CD4-positive, CD25-positive, alpha-beta regulatory T cell (primary cell): Measurements from ENCODE around the gene TIRAP. TPM values are rescaled to one million over a fixed set of nuclear protein-coding genes. Genes with fewer than 3 reads are reported as not detected.

Experiments used
- ATAC-seq, 2 donors: fragments of 150-1000 bp; cut with Tn5 transposase; one replicate each; pipeline ENCODE4 v1.10.0; 2021; ENCODE audit warnings: low read depth in 2 of 2, moderate number of reproducible peaks in 2 of 2, moderate library complexity in 1 of 2
- DNase-seq, 3 donors: peaks; one replicate each; pipeline versions ENCODE4 v3.0.0 to v3.0.0-alpha.2; 2012 to 2022; ENCODE audit warnings: mixed read lengths in 1 of 3
- H3K27ac ChIP-seq: one replicate; pipeline ENCODE4 v1.7.0; 2013; ENCODE audit warnings: mild to moderate bottlenecking, low read length; ENCODE audit not compliant: insufficient read depth, poor library complexity, severe bottlenecking
- H3K27me3 ChIP-seq: one replicate; pipeline ENCODE4 v1.7.0; 2013; ENCODE audit warnings: low read length; ENCODE audit not compliant: control insufficient read depth, insufficient read depth
- H3K36me3 ChIP-seq: one replicate; pipeline ENCODE4 v1.7.0; 2013; ENCODE audit warnings: mild to moderate bottlenecking, low read length, moderate library complexity; ENCODE audit not compliant: control insufficient read depth, insufficient read depth
- H3K4me1 ChIP-seq: 2 replicates; pipeline ENCODE4 v1.7.0; 2013; ENCODE audit warnings: mild to moderate bottlenecking, low read length; ENCODE audit not compliant: insufficient read depth, control insufficient read depth, poor library complexity, severe bottlenecking
- H3K4me3 ChIP-seq: one replicate; pipeline ENCODE4 v1.7.0; 2013; ENCODE audit warnings: low read depth, mild to moderate bottlenecking, low read length, moderate library complexity
- H3K9me3 ChIP-seq, 2 experiments: 1 replicate in 1 of 2; 2 replicates in 1 of 2; pipeline ENCODE4 v1.7.0; 2013; ENCODE audit warnings: low read length in 2 of 2, mild to moderate bottlenecking in 1 of 2, moderate library complexity in 1 of 2; ENCODE audit not compliant: control insufficient read depth in 2 of 2
- H3K27ac Mint-ChIP-seq, 3 donors: one replicate each; pipeline ENCODE4 v1.8.0; 2020 to 2022; ENCODE audit warnings: mild to moderate bottlenecking in 3 of 3, mixed read lengths in 3 of 3, moderate library complexity in 2 of 3
- H3K27me3 Mint-ChIP-seq: one replicate; pipeline ENCODE4 v1.8.0; 2022; ENCODE audit warnings: mild to moderate bottlenecking, mixed read lengths
- H3K36me3 Mint-ChIP-seq: one replicate; pipeline ENCODE4 v1.8.0; 2020; ENCODE audit warnings: mixed read lengths
- H3K4me1 Mint-ChIP-seq, 4 donors: one replicate each; pipeline ENCODE4 v1.8.0; 2020 to 2022; ENCODE audit warnings: mixed read lengths in 4 of 4, mild to moderate bottlenecking in 1 of 4
- H3K4me3 Mint-ChIP-seq, 4 donors: one replicate each; pipeline ENCODE4 v1.8.0; 2020 to 2022; ENCODE audit warnings: mild to moderate bottlenecking in 4 of 4, mixed read lengths in 4 of 4, moderate library complexity in 3 of 4
- H3K9me3 Mint-ChIP-seq, 7 donors: one replicate each; pipeline ENCODE4 v1.8.0; 2020 to 2022; ENCODE audit warnings: mixed read lengths in 7 of 7, mild to moderate bottlenecking in 3 of 7, moderate library complexity in 2 of 7
- polyA plus RNA-seq, 4 donors: library from polyadenylated mRNA; unstranded; fragments of 300-500 nt; fragmentation: Illumina TruSeq; gene quantifications; one replicate each; pipeline ENCODE4 v1.2.3, GENCODE V29; 2021
- total RNA-seq: library from RNA; stranded (reverse); gene quantifications from one replicate; pipeline ENCODE4 v1.2.3, GENCODE V29; 2022

The TIRAP gene
- total and polyA plus RNA-seq, 5 donors from 2014 or later: 8.1 to 15.5 (median 9.2) TPM

GRCh38 chr11:126257144-126257543 is 25.7 kb upstream of the TIRAP start:
- peak overlapping the region in 2 of 3 donors; percentile 40 to 45 for H3K27ac Mint-ChIP-seq
- H3K4me1 Mint-ChIP-seq: peaks cover 0 to 9% (median 6%) of the 10 kb centered on the region in 4 donors
- no peak for DNase-seq
- peaks cover 8% of the 10 kb centered on the region for H3K36me3 Mint-ChIP-seq
- H3K27me3 Mint-ChIP-seq: no peaks in the 10 kb centered on the region
- Histone ChIP-seq H3K4me1 (no peaks in the 10 kb centered on the region), H3K9me3 (no peaks in the 10 kb centered on the region), H3K27ac (no peak overlapping the region), H3K27me3 (no peaks in the 10 kb centered on the region), H3K4me3 (no peak overlapping the region), H3K36me3 (peaks cover 25% of the 10 kb centered on the region)
- ATAC-seq: no peak
- no peaks in the 10 kb centered on the region for H3K9me3 Mint-ChIP-seq
- H3K4me3 Mint-ChIP-seq: no peak overlapping the region

GRCh38 chr11:126257764-126258163 is 25.1 kb upstream of the TIRAP start:
- no peak overlapping the region for H3K27ac Mint-ChIP-seq
- H3K27me3 ChIP-seq: no peaks in the 10 kb centered on the region

GRCh38 chr11:126262216-126262615 is 20.7 kb upstream of the TIRAP start:
- Mint-ChIP-seq H3K27ac (no peak overlapping the region), H3K4me3 (no peak overlapping the region), H3K27me3 (no peaks in the 10 kb centered on the region), H3K9me3 (no peaks in the 10 kb centered on the region), H3K4me1 (peaks cover 12 to 22% (median 14%) of the 10 kb centered on the region in 4 donors), H3K36me3 (peaks cover 44% of the 10 kb centered on the region)
- Histone ChIP-seq H3K27me3 (no peaks in the 10 kb centered on the region), H3K27ac (no peak overlapping the region), H3K36me3 (peaks cover 68% of the 10 kb centered on the region), H3K4me1 (peaks cover under 1% of the 10 kb centered on the region), H3K4me3 (no peak overlapping the region), H3K9me3 (no peaks in the 10 kb centered on the region)
- ATAC-seq (no peak), DNase-seq (no peak)

More at GRCh38 chr11:126257764-126258163, 25.1 kb upstream of the TIRAP start:
- no peaks in the 10 kb centered on the region for H3K4me1 ChIP-seq
- H3K4me3 ChIP-seq: no peak overlapping the region
- H3K27ac ChIP-seq: no peak overlapping the region
- Mint-ChIP-seq H3K4me1 (peaks cover 0 to 9% (median 7%) of the 10 kb centered on the region in 4 donors), H3K27me3 (no peaks in the 10 kb centered on the region), H3K36me3 (peaks cover 9% of the 10 kb centered on the region), H3K9me3 (no peaks in the 10 kb centered on the region), H3K4me3 (no peak overlapping the region)
- no peak for DNase-seq
- peaks cover 31% of the 10 kb centered on the region for H3K36me3 ChIP-seq
- ATAC-seq: no peak
- no peaks in the 10 kb centered on the region for H3K9me3 ChIP-seq

- Mint-ChIP-seq H3K9me3 (no peaks in the 10 kb centered on the region), H3K36me3 (peaks cover 44% of the 10 kb centered on the region), H3K4me3 (peak overlapping the region in 2 of 4 donors; percentile 40 to 72), H3K27me3 (no peaks in the 10 kb centered on the region), H3K27ac (peak overlapping the region in 1 of 3 donors; percentile 27), H3K4me1 (peaks cover 12 to 33% (median 24%) of the 10 kb centered on the region in 4 donors)
- peaks cover 11% of the 10 kb centered on the region for H3K4me1 ChIP-seq
- no peak for DNase-seq
- peaks cover 69% of the 10 kb centered on the region for H3K36me3 ChIP-seq
- no peak for ATAC-seq
- H3K27me3 ChIP-seq: no peaks in the 10 kb centered on the region
- no peak overlapping the region for H3K4me3 ChIP-seq
- no peaks in the 10 kb centered on the region for H3K9me3 ChIP-seq
- H3K27ac ChIP-seq: no peak overlapping the region
These were observed 19.4 kb upstream of the TIRAP start for GRCh38 chr11:126263489-126263888.

GRCh38 chr11:126265811-126266210 is 17.1 kb upstream of the TIRAP start:
- no peaks in the 10 kb centered on the region for H3K27me3 ChIP-seq
- no peak for DNase-seq
- peaks cover 11 to 48% (median 37%) of the 10 kb centered on the region in 4 donors for H3K4me1 Mint-ChIP-seq
- peaks cover 44% of the 10 kb centered on the region for H3K36me3 Mint-ChIP-seq
- no peak overlapping the region for H3K4me3 ChIP-seq
- H3K9me3 Mint-ChIP-seq: no peaks in the 10 kb centered on the region
- no peaks in the 10 kb centered on the region for H3K9me3 ChIP-seq
- no peaks in the 10 kb centered on the region for H3K27me3 Mint-ChIP-seq
- ATAC-seq: no peak
- peak overlapping the region; percentile 18 to 97 (median 46) for H3K4me3 Mint-ChIP-seq
- H3K36me3 ChIP-seq: peaks cover 66% of the 10 kb centered on the region
- H3K27ac ChIP-seq: no peak overlapping the region
- H3K27ac Mint-ChIP-seq: peak overlapping the region in 1 of 3 donors; percentile 99
- H3K4me1 ChIP-seq: peaks cover 21% of the 10 kb centered on the region

- H3K36me3 Mint-ChIP-seq: peaks cover 44% of the 10 kb centered on the region
- H3K27ac Mint-ChIP-seq: peak overlapping the region; percentile 95 to 100 (median 99)
- H3K36me3 ChIP-seq: peaks cover 48% of the 10 kb centered on the region
- DNase-seq (no peak), ATAC-seq (no peak)
- H3K27ac ChIP-seq: peak overlapping the region; percentile 89
- H3K9me3 Mint-ChIP-seq: no peaks in the 10 kb centered on the region
- peak overlapping the region; percentile 98 for H3K4me3 ChIP-seq
- H3K9me3 ChIP-seq: no peaks in the 10 kb centered on the region
- no peaks in the 10 kb centered on the region for H3K27me3 ChIP-seq
- H3K27me3 Mint-ChIP-seq: no peaks in the 10 kb centered on the region
- peak overlapping the region; percentile 93 to 100 (median 98) for H3K4me3 Mint-ChIP-seq
- H3K4me1 Mint-ChIP-seq: peaks cover 11 to 50% (median 37%) of the 10 kb centered on the region in 4 donors
- peaks cover 21% of the 10 kb centered on the region for H3K4me1 ChIP-seq
These were observed 15.2 kb upstream of the TIRAP start for GRCh38 chr11:126267650-126268049.

- H3K4me3 Mint-ChIP-seq: peak overlapping the region; percentile 93 to 100 (median 98)
- no peaks in the 10 kb centered on the region for H3K27me3 Mint-ChIP-seq
- H3K4me3 ChIP-seq: peak overlapping the region; percentile 98
- H3K4me1 ChIP-seq: peaks cover 21% of the 10 kb centered on the region
- H3K36me3 ChIP-seq: peaks cover 45% of the 10 kb centered on the region
- no peaks in the 10 kb centered on the region for H3K27me3 ChIP-seq
- H3K9me3 ChIP-seq: no peaks in the 10 kb centered on the region
- peaks cover 40% of the 10 kb centered on the region for H3K36me3 Mint-ChIP-seq
- no peak for DNase-seq
- peak overlapping the region; percentile 89 for H3K27ac ChIP-seq
- ATAC-seq: no peak
- H3K4me1 Mint-ChIP-seq: peaks cover 6 to 52% (median 37%) of the 10 kb centered on the region in 4 donors
- H3K9me3 Mint-ChIP-seq: no peaks in the 10 kb centered on the region
- H3K27ac Mint-ChIP-seq: peak overlapping the region; percentile 95 to 100 (median 99)
These were observed 14.6 kb upstream of the TIRAP start for GRCh38 chr11:126268361-126268707.
